GM18498 (cell line): ENCODE measurements around the gene PCDHB16.
"Not testable (repeated sequence)": the region's sequence is repeated elsewhere in the genome, so short reads cannot be mapped to it uniquely, and the experiment has no call there.

Source experiments
- ATAC-seq: cut with Tn5 transposase; IDR thresholded peaks from one replicate; pipeline ENCODE4 v1.9.1; 2021; ENCODE audit warnings: mild to moderate bottlenecking, moderate library complexity; ENCODE audit not compliant: unreplicated experiment

Gene PCDHB16

GRCh38 chr5:141180313-141180712 lies 1.9 kb upstream of the PCDHB16 start:
- ATAC-seq, result no peak

GRCh38 chr5:141184117-141184855 lies 2.1 kb downstream of the PCDHB16 start:
- not testable (repeated sequence) for ATAC-seq

GRCh38 chr5:141186897-141187512 lies 4.8 kb downstream of the PCDHB16 start, which contains the start of gene PCDHB9:
PCDHB9 (plus strand) TSS chr5:141187161; CDS start chr5:141187319, 158 bp downstream.
- no peak for ATAC-seq

- ATAC-seq, result not testable (repeated sequence)
These were observed 6.5 kb downstream of the PCDHB16 start for GRCh38 chr5:141188682-141189081.

GRCh38 chr5:141189131-141189530 lies 6.9 kb downstream of the PCDHB16 start:
- not testable (repeated sequence) for ATAC-seq

GRCh38 chr5:141192110-141192725 lies 10.0 kb downstream of the PCDHB16 start, which contains the start of gene PCDHB10:
PCDHB10 (plus strand) TSS chr5:141192353; CDS start chr5:141192553, 200 bp downstream.
- no peak for ATAC-seq

GRCh38 chr5:141194332-141194731 lies 12.1 kb downstream of the PCDHB16 start:
- not testable (repeated sequence) for ATAC-seq

GRCh38 chr5:141196363-141196762 lies 14.2 kb downstream of the PCDHB16 start:
- no peak for ATAC-seq

- no peak for ATAC-seq
These were observed 17.4 kb downstream of the PCDHB16 start, which contains the start of gene PCDHB11 for GRCh38 chr5:141199359-141200235. PCDHB11 (plus strand) TSS chr5:141199627; CDS start chr5:141199775, 148 bp downstream.

GRCh38 chr5:141201126-141201525 lies 18.9 kb downstream of the PCDHB16 start:
- not testable (repeated sequence) for ATAC-seq

- not testable (repeated sequence) for ATAC-seq
These were observed 19.5 kb downstream of the PCDHB16 start for GRCh38 chr5:141201646-141202045.

- no peak for ATAC-seq
These were observed 26.3 kb downstream of the PCDHB16 start, which contains the start of gene PCDHB12 for GRCh38 chr5:141208478-141208877. PCDHB12 (plus strand) TSS chr5:141208719; CDS start chr5:141208908, 189 bp downstream.

- not testable (repeated sequence) for ATAC-seq
These were observed 28.1 kb downstream of the PCDHB16 start for GRCh38 chr5:141210281-141210680.

- not testable (repeated sequence) for ATAC-seq
These were observed 28.7 kb downstream of the PCDHB16 start for GRCh38 chr5:141210849-141211248.

GRCh38 chr5:141213656-141214339 lies 31.6 kb downstream of the PCDHB16 start, which contains the start of gene PCDHB13:
PCDHB13 (plus strand) TSS chr5:141213919; CDS start chr5:141214124, 205 bp downstream.
- not testable (repeated sequence) for ATAC-seq

GRCh38 chr5:141214583-141214982 lies 32.4 kb downstream of the PCDHB16 start:
- not testable (repeated sequence) for ATAC-seq

- ATAC-seq, result not testable (repeated sequence)
These were observed 33.3 kb downstream of the PCDHB16 start for GRCh38 chr5:141215504-141215903.

GRCh38 chr5:141216035-141216434 lies 33.8 kb downstream of the PCDHB16 start:
- not testable (repeated sequence) for ATAC-seq

GRCh38 chr5:141223112-141223783 lies 41.1 kb downstream of the PCDHB16 start, which contains the start of gene PCDHB14:
PCDHB14 (plus strand) TSS chr5:141223343; CDS start chr5:141223506, 163 bp downstream.
- no peak for ATAC-seq
